DMS114 treated with DMSO at 0.1 percent for 48 hours (cell line): ENCODE results near the gene DSP.

ENCODE experiments used
- DNase-seq: peaks from one replicate; lab custom pipeline; 2025; ENCODE audit not compliant: unreplicated experiment; lab: John Stamatoyannopoulos, UW

DSP gene, protein sequence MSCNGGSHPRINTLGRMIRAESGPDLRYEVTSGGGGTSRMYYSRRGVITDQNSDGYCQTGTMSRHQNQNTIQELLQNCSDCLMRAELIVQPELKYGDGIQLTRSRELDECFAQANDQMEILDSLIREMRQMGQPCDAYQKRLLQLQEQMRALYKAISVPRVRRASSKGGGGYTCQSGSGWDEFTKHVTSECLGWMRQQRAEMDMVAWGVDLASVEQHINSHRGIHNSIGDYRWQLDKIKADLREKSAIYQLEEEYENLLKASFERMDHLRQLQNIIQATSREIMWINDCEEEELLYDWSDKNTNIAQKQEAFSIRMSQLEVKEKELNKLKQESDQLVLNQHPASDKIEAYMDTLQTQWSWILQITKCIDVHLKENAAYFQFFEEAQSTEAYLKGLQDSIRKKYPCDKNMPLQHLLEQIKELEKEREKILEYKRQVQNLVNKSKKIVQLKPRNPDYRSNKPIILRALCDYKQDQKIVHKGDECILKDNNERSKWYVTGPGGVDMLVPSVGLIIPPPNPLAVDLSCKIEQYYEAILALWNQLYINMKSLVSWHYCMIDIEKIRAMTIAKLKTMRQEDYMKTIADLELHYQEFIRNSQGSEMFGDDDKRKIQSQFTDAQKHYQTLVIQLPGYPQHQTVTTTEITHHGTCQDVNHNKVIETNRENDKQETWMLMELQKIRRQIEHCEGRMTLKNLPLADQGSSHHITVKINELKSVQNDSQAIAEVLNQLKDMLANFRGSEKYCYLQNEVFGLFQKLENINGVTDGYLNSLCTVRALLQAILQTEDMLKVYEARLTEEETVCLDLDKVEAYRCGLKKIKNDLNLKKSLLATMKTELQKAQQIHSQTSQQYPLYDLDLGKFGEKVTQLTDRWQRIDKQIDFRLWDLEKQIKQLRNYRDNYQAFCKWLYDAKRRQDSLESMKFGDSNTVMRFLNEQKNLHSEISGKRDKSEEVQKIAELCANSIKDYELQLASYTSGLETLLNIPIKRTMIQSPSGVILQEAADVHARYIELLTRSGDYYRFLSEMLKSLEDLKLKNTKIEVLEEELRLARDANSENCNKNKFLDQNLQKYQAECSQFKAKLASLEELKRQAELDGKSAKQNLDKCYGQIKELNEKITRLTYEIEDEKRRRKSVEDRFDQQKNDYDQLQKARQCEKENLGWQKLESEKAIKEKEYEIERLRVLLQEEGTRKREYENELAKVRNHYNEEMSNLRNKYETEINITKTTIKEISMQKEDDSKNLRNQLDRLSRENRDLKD (N-terminal part only)

DNA sequence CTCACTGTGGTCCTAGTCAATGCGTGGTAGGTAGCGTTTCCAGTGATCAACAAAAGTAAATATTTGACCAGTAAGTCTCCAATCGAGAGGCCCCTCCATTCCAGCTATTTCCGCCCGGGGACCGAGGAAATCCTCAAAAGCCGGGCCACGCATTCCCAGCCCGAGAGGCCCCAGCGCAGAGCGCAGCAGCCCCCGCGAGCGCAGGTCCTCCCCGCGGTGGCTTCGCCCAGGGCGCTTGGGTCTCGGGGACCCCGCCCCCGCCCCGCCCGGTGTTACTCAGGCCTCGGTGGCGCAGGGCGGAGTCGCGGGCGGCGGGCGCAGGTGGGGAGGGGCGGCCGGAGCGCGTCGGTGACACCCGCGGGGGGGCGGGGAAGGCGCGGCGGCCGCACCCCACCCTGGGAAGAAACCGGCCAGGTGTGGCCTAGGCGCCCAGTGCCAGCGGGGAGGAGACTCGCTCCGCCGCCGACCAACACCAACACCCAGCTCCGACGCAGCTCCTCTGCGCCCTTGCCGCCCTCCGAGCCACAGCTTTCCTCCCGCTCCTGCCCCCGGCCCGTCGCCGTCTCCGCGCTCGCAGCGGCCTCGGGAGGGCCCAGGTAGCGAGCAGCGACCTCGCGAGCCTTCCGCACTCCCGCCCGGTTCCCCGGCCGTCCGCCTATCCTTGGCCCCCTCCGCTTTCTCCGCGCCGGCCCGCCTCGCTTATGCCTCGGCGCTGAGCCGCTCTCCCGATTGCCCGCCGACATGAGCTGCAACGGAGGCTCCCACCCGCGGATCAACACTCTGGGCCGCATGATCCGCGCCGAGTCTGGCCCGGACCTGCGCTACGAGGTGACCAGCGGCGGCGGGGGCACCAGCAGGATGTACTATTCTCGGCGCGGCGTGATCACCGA, at the start of gene DSP:
Gene DSP (plus strand): TSS at position 497 of the 890 bp plus-strand sequence. CDS start 245 bp downstream, at position 742.
- peak; percentile 32 for DNase-seq

DNA sequence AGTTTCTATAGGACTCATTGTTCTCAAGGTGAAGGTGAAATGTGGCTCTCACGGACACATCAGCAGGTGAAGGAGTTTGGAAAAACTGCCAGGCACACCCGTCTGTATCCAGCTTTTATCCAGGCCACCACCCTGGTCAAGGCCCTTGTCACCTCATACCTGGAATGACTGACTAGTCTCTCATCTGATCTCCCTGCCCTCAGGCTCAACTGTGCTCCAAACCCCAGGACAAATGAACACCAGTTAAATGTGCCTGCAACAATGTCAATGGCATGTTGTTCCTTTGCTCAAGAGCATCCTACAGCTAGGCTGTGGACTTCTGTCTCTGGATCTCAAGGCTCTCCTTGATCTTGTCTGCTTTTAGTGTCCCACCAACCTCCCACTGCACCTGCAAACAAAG, 47.6 kb upstream of the DSP start:
- no peak for DNase-seq

DNA sequence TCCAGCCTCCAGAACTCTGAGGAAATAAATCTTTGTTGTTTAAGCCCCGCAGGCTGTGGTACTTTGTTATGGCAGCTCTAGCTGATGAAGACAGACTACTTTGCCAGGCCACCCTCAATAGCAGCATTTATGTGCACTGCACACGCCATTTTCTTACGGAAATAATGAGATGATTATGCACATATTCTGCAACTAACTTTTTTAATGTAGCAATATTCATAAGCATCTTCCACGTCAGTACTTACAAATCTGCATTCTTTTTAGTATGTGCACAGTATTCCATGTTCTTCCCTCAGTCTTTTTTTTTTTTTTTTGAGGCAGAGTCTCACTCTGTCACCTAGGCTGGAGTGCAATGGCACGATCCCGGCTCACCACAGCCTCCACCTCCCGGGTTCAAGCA, 46.8 kb upstream of the DSP start:
- DNase-seq = no peak

GRCh38 chr6:7496266-7496875, 45.1 kb upstream of the DSP start:
- DNase-seq = no peak

DNA sequence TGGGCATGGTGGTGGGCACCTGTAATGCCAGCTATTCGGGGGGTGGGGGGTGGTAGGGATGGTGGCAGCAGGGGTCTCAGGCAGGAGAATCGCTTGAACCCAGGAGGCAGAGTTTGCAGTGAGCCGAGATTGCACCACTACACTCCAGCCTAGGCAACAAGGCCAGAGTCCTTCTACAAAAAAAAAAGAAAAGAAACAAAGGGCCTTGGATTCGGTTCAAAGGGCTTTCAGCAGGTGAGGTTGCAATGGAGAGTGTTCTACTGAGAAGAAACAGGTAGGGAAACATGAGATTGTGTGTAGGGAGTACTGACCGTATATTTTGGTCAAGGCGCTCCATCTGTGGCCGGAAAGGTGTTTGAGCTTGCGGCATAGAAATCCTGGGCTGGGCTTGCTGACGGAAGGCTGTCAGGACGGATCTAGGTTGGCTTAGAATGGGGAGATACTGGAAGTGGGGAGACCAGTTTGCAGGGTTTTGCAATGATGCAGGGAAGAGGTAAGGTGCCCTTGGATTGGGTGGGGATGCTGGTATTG, 40.7 kb upstream of the DSP start:
- no peak for DNase-seq

- no peak for DNase-seq
Observed at GRCh38 chr6:7502743-7503142, 38.7 kb upstream of the DSP start.

DNA sequence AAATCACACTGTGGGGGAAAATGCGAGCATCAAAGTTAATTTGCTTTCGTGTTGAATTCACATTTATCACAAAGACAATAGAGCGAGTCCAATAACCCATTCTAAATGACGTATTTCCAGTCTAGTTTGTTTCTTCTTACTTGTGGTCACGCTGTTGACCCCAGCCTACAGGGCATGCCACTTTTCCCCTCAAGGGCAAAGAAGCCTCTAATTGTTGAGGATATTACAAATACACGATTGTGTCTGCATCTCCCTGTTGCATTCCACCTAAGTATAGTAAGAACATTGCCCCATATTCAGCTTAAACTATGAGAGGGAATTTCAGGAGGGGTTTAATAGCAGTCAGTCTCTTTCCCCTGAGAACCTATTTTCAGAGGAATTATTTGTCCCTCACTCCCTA, 37.4 kb upstream of the DSP start:
- DNase-seq = no peak

DNA sequence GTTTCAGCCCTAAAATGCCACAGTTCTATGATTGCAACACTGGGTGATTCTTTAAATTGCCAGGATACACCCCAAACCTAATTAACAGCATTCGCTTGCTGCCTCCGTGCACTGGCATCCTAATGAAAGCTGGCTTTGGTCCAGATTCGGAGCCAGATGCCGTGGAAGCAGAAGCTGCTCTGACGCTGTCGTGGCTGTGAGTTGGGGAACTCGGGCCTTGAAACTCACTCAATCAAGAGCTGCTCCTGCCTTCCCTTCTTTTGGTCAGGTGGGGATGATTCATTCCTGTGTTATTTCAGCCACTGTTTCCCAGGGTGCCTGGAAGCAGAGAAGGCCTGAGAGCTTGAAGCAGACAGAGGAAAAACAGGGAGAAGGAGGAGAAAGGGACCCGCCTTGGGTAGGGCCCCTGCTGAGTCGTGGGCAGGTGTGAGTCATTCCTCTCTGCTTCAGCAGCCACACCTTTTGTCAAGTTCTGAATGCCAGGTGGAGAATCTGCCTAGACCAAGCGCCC, 36.2 kb upstream of the DSP start:
- no peak for DNase-seq

DNA sequence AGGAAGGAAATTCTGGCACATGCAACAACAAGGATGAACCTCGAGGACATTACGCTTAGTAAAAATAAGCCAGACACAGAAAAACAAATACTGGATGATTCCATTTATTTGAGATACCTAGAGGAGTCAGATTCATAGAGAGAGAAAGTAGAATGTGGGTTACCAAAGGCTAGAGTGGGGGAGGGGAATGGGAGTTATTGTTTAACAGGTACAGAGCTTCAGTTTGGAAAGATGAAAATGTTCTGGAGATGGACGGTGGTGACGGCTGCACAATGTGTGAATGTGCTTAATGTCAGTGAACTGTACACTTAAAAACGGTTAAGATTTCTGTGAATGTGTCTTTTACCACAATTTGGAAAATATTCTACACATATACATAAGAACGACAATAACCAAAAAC, 33.9 kb upstream of the DSP start:
- DNase-seq = no peak

GRCh38 chr6:7512320-7512719, 29.2 kb upstream of the DSP start:
- no peak for DNase-seq

GRCh38 chr6:7513529-7513928, 27.9 kb upstream of the DSP start:
- DNase-seq = no peak

- no peak for DNase-seq
Observed at GRCh38 chr6:7515363-7515762, 26.1 kb upstream of the DSP start.

- no peak for DNase-seq
Observed at GRCh38 chr6:7518877-7519276, 22.6 kb upstream of the DSP start.

- no peak for DNase-seq
Observed at GRCh38 chr6:7522873-7523272, 18.6 kb upstream of the DSP start.

GRCh38 chr6:7523922-7524321, 17.5 kb upstream of the DSP start:
- DNase-seq = no peak

- no peak for DNase-seq
Observed at GRCh38 chr6:7526755-7527154, 14.7 kb upstream of the DSP start.

GRCh38 chr6:7528565-7528964, 12.9 kb upstream of the DSP start:
- no peak for DNase-seq

DNA sequence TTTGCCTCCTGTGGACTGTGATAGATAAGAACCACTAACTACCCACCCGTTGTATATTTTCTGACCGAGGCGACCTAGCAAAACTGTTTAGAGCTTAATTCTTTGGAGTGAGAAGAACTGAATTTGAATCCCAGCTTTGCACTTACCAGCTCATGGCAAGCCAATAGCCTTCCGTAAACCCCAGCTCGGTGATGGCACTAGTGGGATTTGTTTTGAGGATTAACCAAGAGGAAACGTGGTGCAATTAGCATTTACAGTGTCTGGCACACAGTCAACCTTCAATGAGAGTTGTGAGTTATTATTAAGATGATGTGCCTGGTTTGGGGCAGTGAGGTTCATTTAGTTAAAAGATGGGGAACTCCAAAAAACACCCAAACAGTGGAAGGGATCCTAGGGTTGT, 12.3 kb upstream of the DSP start:
- DNase-seq = no peak

DNA sequence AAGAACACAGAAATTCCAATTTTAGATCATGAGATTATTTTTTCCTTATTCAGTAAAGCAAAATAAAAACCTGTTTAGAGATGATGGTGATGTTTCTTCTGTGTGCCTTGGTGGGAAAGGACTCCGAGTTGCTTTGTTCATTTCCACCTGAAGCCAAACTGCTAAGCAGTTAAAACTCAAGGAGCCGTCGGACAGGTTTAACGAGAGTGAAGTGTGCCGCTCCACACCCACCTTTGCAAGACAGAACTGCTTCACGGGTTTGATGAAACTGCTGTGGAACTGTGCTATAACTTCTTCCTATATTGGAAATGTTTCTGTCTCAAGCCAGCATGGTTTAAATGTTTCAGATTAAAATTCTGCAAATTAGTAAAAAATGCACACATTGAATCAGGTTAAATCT, 9.2 kb upstream of the DSP start:
- no peak for DNase-seq

- no peak for DNase-seq
Observed at GRCh38 chr6:7532821-7533220, 8.7 kb upstream of the DSP start.
